OCI-LY1 (cell line): Measurements from ENCODE around the gene MCFD2.

Experiments used
- H2AFZ ChIP-seq: fragments of 200-600 bp; sonication (generic), shearing (Covaris generic); 2 replicates; pipeline ENCODE4 v1.6.0; 2014; ENCODE audit warnings: antibody characterized with exemption, mild to moderate bottlenecking, low read length
- H3F3A ChIP-seq: fragments of 200-600 bp; sonication (generic), shearing (Covaris generic); 2 replicates; pipeline ENCODE4 v1.6.0; 2014; ENCODE audit warnings: mild to moderate bottlenecking, antibody characterized with exemption, low read length, moderate library complexity; ENCODE audit not compliant: insufficient read depth
- H3K27ac ChIP-seq: fragments of 200-600 bp; sonication (generic); 2 replicates; pipeline ENCODE4 v1.5.1; 2014; ENCODE audit warnings: low read length, mixed run types, mild to moderate bottlenecking, low read depth; ENCODE audit not compliant: poor library complexity, severe bottlenecking
- H3K27me3 ChIP-seq: fragments of 200-600 bp; sonication (generic); 2 replicates; pipeline ENCODE4 v1.6.0; 2014; ENCODE audit warnings: antibody characterized with exemption, mild to moderate bottlenecking, low read length, moderate library complexity; ENCODE audit not compliant: insufficient read depth
- H3K36me3 ChIP-seq: fragments of 200-600 bp; sonication (generic); 2 replicates; pipeline ENCODE4 v1.6.1; 2014; ENCODE audit warnings: mild to moderate bottlenecking, antibody characterized with exemption, low read length, moderate library complexity, mixed read lengths; ENCODE audit not compliant: insufficient read depth
- H3K4me1 ChIP-seq: fragments of 200-600 bp; sonication (generic); 2 replicates; pipeline ENCODE4 v1.5.1; 2014; ENCODE audit warnings: mild to moderate bottlenecking, low read length, moderate library complexity; ENCODE audit not compliant: insufficient read depth, severe bottlenecking
- H3K4me2 ChIP-seq: fragments of 200-600 bp; sonication (generic), shearing (Covaris generic); 2 replicates; pipeline ENCODE4 v1.6.1; 2014; ENCODE audit warnings: low read length
- H3K4me3 ChIP-seq: fragments of 200-600 bp; sonication (generic); 2 replicates; pipeline ENCODE4 v1.5.1; 2014; ENCODE audit warnings: low read length, low read depth, mild to moderate bottlenecking, mixed read lengths; ENCODE audit not compliant: poor library complexity, severe bottlenecking
- H3K79me2 ChIP-seq: fragments of 200-600 bp; shearing (Covaris generic); 2 replicates; pipeline ENCODE4 v1.6.1; 2016; ENCODE audit warnings: mixed run types, low read length, mixed read lengths; ENCODE audit not compliant: insufficient read depth
- H3K9ac ChIP-seq: fragments of 200-600 bp; sonication (generic), shearing (Covaris generic); 2 replicates; pipeline ENCODE4 v1.6.1; 2014; ENCODE audit warnings: mild to moderate bottlenecking, low read length, mixed read lengths
- H3K9me2 ChIP-seq: fragments of 200-600 bp; sonication (generic), shearing (Covaris generic); 2 replicates; pipeline ENCODE4 v1.6.1; 2014; ENCODE audit warnings: low read depth, mild to moderate bottlenecking, low read length, mixed read lengths
- H3K9me3 ChIP-seq: fragments of 200-600 bp; shearing (Covaris generic); 2 replicates; pipeline ENCODE4 v1.6.1; 2014; ENCODE audit warnings: low read length, mixed read lengths
- H4K20me1 ChIP-seq: fragments of 200-600 bp; sonication (generic), shearing (Covaris generic); 2 replicates; pipeline ENCODE4 v1.6.0; 2016; ENCODE audit warnings: mild to moderate bottlenecking, low read length; ENCODE audit not compliant: insufficient read depth
- EZH2 ChIP-seq: fragments of 200-600 bp; sonication (generic), shearing (Covaris generic); IDR thresholded peaks from 2 replicates; pipeline ENCODE4 v1.8.0; 2017; ENCODE audit warnings: borderline replicate concordance, mixed run types, mild to moderate bottlenecking, antibody characterized with exemption, low read length, moderate library complexity, mixed read lengths
- TF ChIP-seq, protein P1 (sequence below): fragments of 200-600 bp; sonication (generic), shearing (Covaris generic); IDR thresholded peaks from 2 replicates; pipeline ENCODE4 v1.5.1; 2017; ENCODE audit warnings: mild to moderate bottlenecking, antibody characterized with exemption, low read length, moderate library complexity, mixed read lengths

MCFD2 gene

GRCh38 chr2:46891956-46892553 lies 23.6 kb downstream of the MCFD2 start:
- H3K9me3 ChIP-seq = no peaks in the 10 kb centered on the region
- no peak for TF ChIP-seq EZH2
- TF ChIP-seq, protein P1, sequence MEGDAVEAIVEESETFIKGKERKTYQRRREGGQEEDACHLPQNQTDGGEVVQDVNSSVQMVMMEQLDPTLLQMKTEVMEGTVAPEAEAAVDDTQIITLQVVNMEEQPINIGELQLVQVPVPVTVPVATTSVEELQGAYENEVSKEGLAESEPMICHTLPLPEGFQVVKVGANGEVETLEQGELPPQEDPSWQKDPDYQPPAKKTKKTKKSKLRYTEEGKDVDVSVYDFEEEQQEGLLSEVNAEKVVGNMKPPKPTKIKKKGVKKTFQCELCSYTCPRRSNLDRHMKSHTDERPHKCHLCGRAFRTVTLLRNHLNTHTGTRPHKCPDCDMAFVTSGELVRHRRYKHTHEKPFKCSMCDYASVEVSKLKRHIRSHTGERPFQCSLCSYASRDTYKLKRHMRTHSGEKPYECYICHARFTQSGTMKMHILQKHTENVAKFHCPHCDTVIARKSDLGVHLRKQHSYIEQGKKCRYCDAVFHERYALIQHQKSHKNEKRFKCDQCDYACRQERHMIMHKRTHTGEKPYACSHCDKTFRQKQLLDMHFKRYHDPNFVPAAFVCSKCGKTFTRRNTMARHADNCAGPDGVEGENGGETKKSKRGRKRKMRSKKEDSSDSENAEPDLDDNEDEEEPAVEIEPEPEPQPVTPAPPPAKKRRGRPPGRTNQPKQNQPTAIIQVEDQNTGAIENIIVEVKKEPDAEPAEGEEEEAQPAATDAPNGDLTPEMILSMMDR = no peak

DNA sequence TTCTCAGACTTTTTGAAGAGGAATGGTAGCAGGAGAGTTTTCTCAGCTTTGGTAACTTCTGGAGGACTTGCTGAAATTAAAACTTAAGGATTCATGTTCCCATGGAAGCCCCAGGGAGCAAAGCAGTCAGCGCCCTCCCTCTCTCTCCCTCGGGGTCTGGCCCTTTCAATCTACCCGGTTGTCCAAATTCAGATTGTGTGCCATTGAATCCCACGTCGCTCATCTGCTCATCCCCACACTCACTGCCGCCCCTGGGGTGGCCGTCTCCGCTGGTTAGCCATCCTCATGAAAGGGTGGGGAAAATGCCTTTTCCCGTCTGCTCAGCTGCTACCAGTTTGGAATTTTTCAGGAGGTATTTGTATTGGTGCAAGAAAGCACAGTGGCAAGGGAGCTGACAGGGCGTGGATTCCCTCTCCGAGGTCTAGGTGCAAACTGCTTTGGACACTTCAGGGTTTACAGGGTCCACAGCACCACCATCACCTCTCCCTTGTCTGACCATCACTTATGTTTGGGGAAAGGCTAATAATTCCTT lies 27.1 kb downstream of the MCFD2 start:
- TF ChIP-seq EZH2 = no peak
- TF ChIP-seq, protein P1 = no peak
- H3K36me3 ChIP-seq = no peaks in the 10 kb centered on the region
- H3K4me3 ChIP-seq = no peak overlapping the region
- H2AFZ ChIP-seq = no peak overlapping the region
- H3K9me2 ChIP-seq = no peaks in the 10 kb centered on the region
- H3K4me2 ChIP-seq = no peak overlapping the region
- H4K20me1 ChIP-seq = no peaks in the 10 kb centered on the region
- H3K27ac ChIP-seq = no peak overlapping the region
- no peaks in the 10 kb centered on the region for H3K9me3 ChIP-seq
- no peaks in the 10 kb centered on the region for H3K79me2 ChIP-seq
- no peak overlapping the region for H3K9ac ChIP-seq
- no peaks in the 10 kb centered on the region; the same call in 1 of the 2 replicates for H3F3A ChIP-seq
- no peaks in the 10 kb centered on the region for H3K4me1 ChIP-seq
- no peaks in the 10 kb centered on the region for H3K27me3 ChIP-seq

More at GRCh38 chr2:46891956-46892553, 23.6 kb downstream of the MCFD2 start:
- Histone ChIP-seq H3K4me3 (no peak overlapping the region), H3K4me1 (no peaks in the 10 kb centered on the region), H3K27me3 (no peaks in the 10 kb centered on the region), H2AFZ (no peak overlapping the region), H3K9me2 (no peaks in the 10 kb centered on the region), H3K36me3 (no peaks in the 10 kb centered on the region), H3F3A (no peaks in the 10 kb centered on the region), H3K27ac (no peak overlapping the region), H3K9ac (no peak overlapping the region), H4K20me1 (no peaks in the 10 kb centered on the region), H3K79me2 (no peaks in the 10 kb centered on the region), H3K4me2 (no peak overlapping the region)

DNA sequence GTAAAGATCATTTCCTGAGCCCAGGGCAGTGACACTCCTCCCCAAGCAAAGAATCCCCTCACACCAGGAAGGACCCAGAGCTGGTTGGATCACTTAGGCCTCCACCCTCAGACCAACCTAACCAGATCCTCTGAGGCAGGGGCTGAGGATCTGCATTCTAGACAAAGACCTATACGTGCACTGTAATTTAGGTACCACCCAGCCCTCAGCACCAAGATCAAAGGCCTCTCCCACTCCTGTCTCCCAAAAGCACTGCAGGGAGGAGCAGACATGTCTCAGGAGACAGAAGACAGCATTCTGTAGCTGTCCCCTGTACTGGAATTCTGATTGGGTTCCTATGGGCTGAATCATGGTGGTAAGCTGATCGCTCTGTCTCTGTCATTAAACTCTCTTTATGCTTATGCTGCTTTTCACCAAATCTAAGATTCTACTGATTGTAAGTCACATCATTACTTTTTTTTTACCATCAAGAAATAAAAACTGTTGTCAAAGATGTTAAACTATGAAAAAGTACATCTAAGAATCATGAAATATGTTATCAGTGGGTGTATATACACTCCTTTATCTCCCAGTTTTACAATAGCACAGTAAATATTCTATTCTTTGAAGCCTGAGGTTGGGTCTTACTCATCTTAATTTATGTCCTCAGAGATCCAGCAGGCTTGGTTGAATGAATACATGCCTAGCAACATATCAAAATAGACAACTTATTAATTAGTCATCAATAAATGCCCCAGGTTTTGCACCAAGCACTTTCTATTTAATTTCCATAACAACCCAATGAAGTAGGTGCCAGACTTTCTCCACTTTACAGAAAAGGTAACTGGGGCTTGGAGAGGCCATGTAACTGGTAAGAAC lies 28.3 kb downstream of the MCFD2 start:
- no peaks in the 10 kb centered on the region for H3K9me2 ChIP-seq
- no peak overlapping the region for H2AFZ ChIP-seq
- H3K27me3 ChIP-seq = no peaks in the 10 kb centered on the region
- no peaks in the 10 kb centered on the region; the same call in 1 of the 2 replicates for H3F3A ChIP-seq
- H3K4me3 ChIP-seq = no peak overlapping the region
- no peaks in the 10 kb centered on the region for H3K9me3 ChIP-seq
- no peaks in the 10 kb centered on the region for H4K20me1 ChIP-seq
- H3K36me3 ChIP-seq = no peaks in the 10 kb centered on the region
- no peak for TF ChIP-seq EZH2
- TF ChIP-seq, protein P1 = no peak
- no peak overlapping the region for H3K9ac ChIP-seq
- no peak overlapping the region for H3K4me2 ChIP-seq
- no peaks in the 10 kb centered on the region for H3K79me2 ChIP-seq
- no peak overlapping the region for H3K27ac ChIP-seq
- H3K4me1 ChIP-seq = no peaks in the 10 kb centered on the region
